Calu3 (cell line): Measurements from ENCODE around the gene CASP5. TPM values are rescaled to one million over a fixed set of nuclear protein-coding genes. Genes with fewer than 3 reads are reported as not detected.

Experiments used
- BruUV-seq: library from RNA; stranded (reverse); fragments of 400-500 nt; replicated peaks from 2 replicates; lab custom pipeline; 2021; lab: Mats Ljungman, UMichigan
- CTCF ChIA-PET: fragments of 300-600 bp; sonication (Branson Sonifier 250); formaldehyde crosslinking; loops from one replicate; lab custom pipeline; 2022; ENCODE audit warnings: antibody characterized with exemption; lab: Charles Lee
- DNase-seq: peaks from one replicate; pipeline ENCODE4 v3.0.0; 2022
- H3K27ac Mint-ChIP-seq: one replicate; pipeline ENCODE4 v1.8.0; 2022; ENCODE audit warnings: mixed read lengths; ENCODE audit not compliant: unreplicated experiment
- H3K27me3 Mint-ChIP-seq: one replicate; pipeline ENCODE4 v1.8.0; 2022; ENCODE audit warnings: mixed read lengths; ENCODE audit not compliant: unreplicated experiment
- H3K36me3 Mint-ChIP-seq: one replicate; pipeline ENCODE4 v1.8.0; 2022; ENCODE audit warnings: mild to moderate bottlenecking, moderate library complexity, mixed read lengths; ENCODE audit not compliant: insufficient read depth, unreplicated experiment
- H3K4me1 Mint-ChIP-seq: one replicate; pipeline ENCODE4 v1.8.0; 2022; ENCODE audit warnings: mild to moderate bottlenecking, low read depth, mixed read lengths; ENCODE audit not compliant: unreplicated experiment
- H3K4me3 Mint-ChIP-seq: one replicate; pipeline ENCODE4 v1.8.0; 2022; ENCODE audit warnings: mild to moderate bottlenecking, low read depth, moderate library complexity, mixed read lengths; ENCODE audit not compliant: unreplicated experiment
- H3K9me3 Mint-ChIP-seq: one replicate; pipeline ENCODE4 v1.8.0; 2022; ENCODE audit warnings: low read depth, mixed read lengths; ENCODE audit not compliant: unreplicated experiment
- CTCF ChIP-seq: fragments of 200-600 bp; IDR thresholded peaks from one replicate; pipeline ENCODE4 v1.8.0; 2022; ENCODE audit warnings: antibody characterized with exemption; ENCODE audit not compliant: unreplicated experiment
- intact Hi-C: fragments of 100-400 bp; cut with micrococcal nuclease; formaldehyde crosslinking; loops from one replicate; pipeline ENCODE4 v1.10.0; 2022; ENCODE audit not compliant: unreplicated experiment
- total RNA-seq: library from RNA; stranded (reverse); gene quantifications from 2 replicates; pipeline ENCODE4 v1.2.3, GENCODE V29; 2022

CASP5 gene
- total RNA-seq, 1 experiment from 2014 or later = not detected

GRCh38 chr11:105003151-105003550 lies 19.8 kb downstream of the CASP5 start:
- no peak for DNase-seq
- H3K4me3 Mint-ChIP-seq = no peak overlapping the region
- CTCF ChIA-PET = no interaction called here
- no TSS peak for BruUV-seq
- no peak for TF ChIP-seq CTCF
- H3K4me1 Mint-ChIP-seq = peaks cover 23% of the 10 kb centered on the region
- intact Hi-C loops = no loop called here
- peaks cover 4% of the 10 kb centered on the region for H3K9me3 Mint-ChIP-seq
- no peaks in the 10 kb centered on the region for H3K27me3 Mint-ChIP-seq
- peaks cover 5% of the 10 kb centered on the region for H3K36me3 Mint-ChIP-seq
- H3K27ac Mint-ChIP-seq = no peak overlapping the region

GRCh38 chr11:105000797-105001196 lies 22.2 kb downstream of the CASP5 start:
- H3K27me3 Mint-ChIP-seq = no peaks in the 10 kb centered on the region
- no peak for DNase-seq
- H3K36me3 Mint-ChIP-seq = peaks cover 5% of the 10 kb centered on the region

GRCh38 chr11:105000167-105000566 lies 22.8 kb downstream of the CASP5 start:
- peak; percentile 23 for DNase-seq
- H3K4me3 Mint-ChIP-seq = no peak overlapping the region
- H3K27me3 Mint-ChIP-seq = no peaks in the 10 kb centered on the region
- CTCF ChIA-PET = no interaction called here
- H3K36me3 Mint-ChIP-seq = peaks cover 5% of the 10 kb centered on the region
- no peak overlapping the region for H3K27ac Mint-ChIP-seq
- H3K9me3 Mint-ChIP-seq = peaks cover 4% of the 10 kb centered on the region
- TF ChIP-seq CTCF = no peak
- no TSS peak for BruUV-seq
- H3K4me1 Mint-ChIP-seq = peaks cover 23% of the 10 kb centered on the region
- intact Hi-C loops = no loop called here

More at GRCh38 chr11:105000797-105001196, 22.2 kb downstream of the CASP5 start:
- peak overlapping the region; percentile 70 for H3K27ac Mint-ChIP-seq
- TF ChIP-seq CTCF = no peak
- H3K4me1 Mint-ChIP-seq = peaks cover 23% of the 10 kb centered on the region
- intact Hi-C loops = no loop called here
- BruUV-seq = no TSS peak
- H3K9me3 Mint-ChIP-seq = peaks cover 4% of the 10 kb centered on the region
- CTCF ChIA-PET = no interaction called here
- H3K4me3 Mint-ChIP-seq = no peak overlapping the region

- intact Hi-C loops = no loop called here
- Mint-ChIP-seq H3K27ac (no peak overlapping the region), H3K36me3 (peaks cover 5% of the 10 kb centered on the region), H3K27me3 (no peaks in the 10 kb centered on the region), H3K4me1 (peaks cover 23% of the 10 kb centered on the region), H3K9me3 (peaks cover 4% of the 10 kb centered on the region), H3K4me3 (no peak overlapping the region)
- BruUV-seq = no TSS peak
- TF ChIP-seq CTCF = no peak
- CTCF ChIA-PET = no interaction called here
- no peak for DNase-seq
Measured at GRCh38 chr11:104999721-105000120, 23.2 kb downstream of the CASP5 start.
